NOMO-1 (cell line): ENCODE data around the gene GNB5.

Experiments
- DNase-seq, 2 experiments: peaks; one replicate each; lab custom pipeline; 2025; ENCODE audit not compliant: unreplicated experiment in 2 of 2; lab: John Stamatoyannopoulos, UW

GNB5 gene

GRCh38 chr15:52071570-52071969 lies 119.6 kb downstream of the GNB5 start:
- DNase-seq, result peak in 1 of 2 experiments; percentile 33

GRCh38 chr15:52069559-52069958 lies 121.6 kb downstream of the GNB5 start:
- DNase-seq, result no peak

GRCh38 chr15:52068004-52068615 lies 123.1 kb downstream of the GNB5 start:
- DNase-seq, result no peak

DNA sequence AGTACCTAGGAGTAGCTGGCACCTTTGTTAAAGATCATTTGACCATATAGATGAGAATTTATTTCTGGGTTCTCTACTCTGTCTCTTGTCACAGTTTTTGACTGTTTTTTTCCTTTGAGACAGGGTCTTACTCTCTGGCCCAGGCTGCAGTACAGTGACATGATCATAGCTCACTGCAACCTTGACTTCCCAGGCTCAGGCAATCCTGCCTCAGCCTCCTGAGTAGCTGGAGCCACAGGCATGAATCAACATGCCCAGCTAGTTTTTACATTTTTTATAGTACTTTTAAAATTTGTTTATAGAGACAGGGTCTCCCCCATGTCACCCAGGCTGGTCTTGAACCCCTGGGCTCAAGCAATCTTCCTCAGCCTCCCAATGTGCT lies 123.7 kb downstream of the GNB5 start:
- no peak for DNase-seq

- no peak for DNase-seq
Observed at GRCh38 chr15:52066842-52067544, 124.2 kb downstream of the GNB5 start.
